GM19099 (cell line): ENCODE data around the gene SIAH3.

Experiments used
- POLR2A ChIP-seq: IDR thresholded peaks from 3 replicates; pipeline ENCODE4 v1.6.1; 2011; ENCODE audit warnings: low read depth; ENCODE audit not compliant: insufficient read length; ENCODE audit errors: extremely low read depth

The SIAH3 gene

GRCh38 chr13:45782327-45783045 lies 69.1 kb downstream of the SIAH3 start:
- TF ChIP-seq POLR2A = no peak

DNA sequence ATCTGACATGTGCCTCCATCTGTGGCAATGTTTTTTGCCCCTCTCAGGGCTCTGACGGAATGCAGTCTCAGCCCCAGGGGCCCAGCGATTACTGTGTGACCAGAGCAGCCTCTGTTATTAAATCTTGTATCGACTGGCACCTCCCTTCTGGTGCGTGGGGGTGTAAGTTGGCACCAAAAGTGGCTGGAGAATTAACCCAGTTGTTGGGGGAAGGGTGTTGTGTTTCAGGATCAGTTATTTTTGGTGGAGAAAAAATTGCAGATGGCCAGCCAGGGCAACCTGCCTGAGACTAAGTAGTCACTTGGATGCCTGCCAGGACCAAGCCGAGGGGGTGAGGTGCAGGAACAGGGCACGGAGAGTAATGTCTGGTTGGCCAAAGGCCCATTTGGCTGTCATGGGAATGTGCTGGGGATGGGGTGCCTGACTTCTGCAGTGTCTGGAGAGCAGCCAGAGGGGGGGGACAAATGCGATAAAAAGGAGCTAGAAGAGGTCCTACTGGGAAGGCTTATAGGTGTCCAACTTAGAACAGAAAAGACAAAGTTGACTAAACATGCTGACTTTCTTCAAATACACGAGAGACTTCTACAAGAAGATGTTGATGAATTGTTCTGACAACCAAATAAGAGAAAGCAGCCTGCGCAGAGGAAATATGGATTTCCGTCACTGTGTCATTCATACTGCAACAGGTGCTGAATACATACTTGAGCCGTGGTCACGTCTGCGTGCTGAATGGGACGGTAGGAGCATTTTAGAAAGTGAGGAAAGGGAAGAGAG lies 69.8 kb downstream of the SIAH3 start:
- no peak for TF ChIP-seq POLR2A

DNA sequence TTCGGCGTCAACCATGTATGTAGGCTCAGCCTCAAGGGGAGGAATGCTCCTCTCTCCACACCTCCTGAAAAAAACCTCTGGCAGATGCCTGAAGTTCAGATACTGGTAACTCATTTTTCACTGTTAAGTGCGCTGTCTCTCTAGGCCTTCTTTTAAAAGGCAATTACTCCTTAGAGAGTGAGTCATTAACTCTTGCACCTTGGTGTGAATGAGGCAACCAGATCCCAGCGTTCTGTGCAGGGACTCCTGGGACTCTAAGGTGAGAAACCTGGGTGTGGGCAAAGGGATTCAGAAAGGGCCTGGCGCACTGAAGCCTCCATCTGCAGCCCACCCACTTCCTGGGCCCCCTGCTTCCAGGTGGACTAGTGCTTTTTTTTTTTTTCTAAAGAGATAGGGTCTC lies 71.7 kb downstream of the SIAH3 start:
- TF ChIP-seq POLR2A = no peak

DNA sequence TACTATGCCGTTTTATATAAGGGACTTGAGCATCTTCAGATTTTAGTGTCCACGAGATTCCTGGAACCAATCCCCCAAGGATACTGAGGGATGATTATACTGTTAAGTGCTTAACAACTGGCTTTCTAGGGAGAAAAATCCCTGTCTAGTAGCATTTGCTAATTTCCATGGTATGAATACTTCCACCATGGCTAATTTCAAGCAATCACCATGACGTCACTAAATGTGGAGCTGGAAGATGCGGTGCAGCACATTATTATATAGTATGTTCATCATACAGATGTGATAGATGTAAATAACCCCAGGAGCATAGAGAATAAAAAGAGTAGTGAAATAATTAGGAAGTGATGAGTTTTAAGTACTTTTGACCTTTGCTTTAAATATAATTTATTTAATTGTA lies 72.7 kb downstream of the SIAH3 start:
- TF ChIP-seq POLR2A = no peak

- no peak for TF ChIP-seq POLR2A
Measured at GRCh38 chr13:45776748-45777147, 74.8 kb downstream of the SIAH3 start.

DNA sequence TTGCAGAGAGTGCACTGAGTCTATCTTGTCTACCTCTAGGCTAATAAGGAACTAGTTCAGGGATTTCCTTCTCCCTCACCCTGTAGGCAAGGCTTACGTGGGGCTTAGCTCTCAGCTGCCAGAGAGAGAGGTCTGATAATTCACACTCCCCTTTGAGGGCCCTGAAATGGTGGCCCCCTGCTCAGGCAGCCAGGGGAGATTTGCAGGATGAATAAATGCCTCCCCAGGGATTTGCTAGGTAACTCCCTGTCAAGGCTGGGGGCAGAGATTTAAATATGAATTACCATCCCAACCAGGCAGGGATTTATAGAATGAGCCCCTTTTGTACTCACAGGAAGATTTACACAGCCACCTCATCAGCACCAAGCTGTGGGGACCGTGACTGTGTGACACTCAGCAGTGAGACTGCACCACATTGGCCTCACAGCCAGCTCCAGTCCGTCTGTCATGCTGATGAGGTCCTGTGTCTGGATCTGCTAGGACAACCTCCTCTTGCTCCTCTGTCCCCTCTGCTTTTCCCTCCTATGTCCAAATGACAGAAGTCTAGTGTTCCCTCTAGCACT lies 76.1 kb downstream of the SIAH3 start:
- TF ChIP-seq POLR2A = no peak

DNA sequence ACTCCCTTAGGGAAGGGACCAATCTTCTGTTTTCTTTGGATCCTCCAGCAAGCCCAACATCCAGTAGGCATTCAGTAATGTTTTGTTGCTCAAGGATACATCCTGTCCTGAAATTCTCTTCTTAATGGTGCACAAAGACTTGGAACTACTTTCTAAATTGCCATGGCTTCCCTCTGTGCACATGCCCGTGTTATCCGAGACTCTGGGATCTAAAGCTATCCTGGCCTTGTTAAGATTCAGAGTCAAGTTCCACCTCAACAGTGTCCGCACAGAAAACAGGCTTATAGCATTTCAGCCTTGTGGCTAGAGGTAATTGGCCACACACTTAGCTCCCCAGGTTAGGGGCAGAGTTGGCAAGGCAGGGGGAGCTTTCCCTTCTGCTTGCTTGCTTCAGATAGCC lies 77.6 kb downstream of the SIAH3 start:
- no peak for TF ChIP-seq POLR2A

- no peak for TF ChIP-seq POLR2A
Measured at GRCh38 chr13:45773236-45773635, 78.3 kb downstream of the SIAH3 start.

GRCh38 chr13:45770886-45771285 lies 80.7 kb downstream of the SIAH3 start:
- no peak for TF ChIP-seq POLR2A

- TF ChIP-seq POLR2A = no peak
Measured at GRCh38 chr13:45768656-45769479, 82.7 kb downstream of the SIAH3 start.

DNA sequence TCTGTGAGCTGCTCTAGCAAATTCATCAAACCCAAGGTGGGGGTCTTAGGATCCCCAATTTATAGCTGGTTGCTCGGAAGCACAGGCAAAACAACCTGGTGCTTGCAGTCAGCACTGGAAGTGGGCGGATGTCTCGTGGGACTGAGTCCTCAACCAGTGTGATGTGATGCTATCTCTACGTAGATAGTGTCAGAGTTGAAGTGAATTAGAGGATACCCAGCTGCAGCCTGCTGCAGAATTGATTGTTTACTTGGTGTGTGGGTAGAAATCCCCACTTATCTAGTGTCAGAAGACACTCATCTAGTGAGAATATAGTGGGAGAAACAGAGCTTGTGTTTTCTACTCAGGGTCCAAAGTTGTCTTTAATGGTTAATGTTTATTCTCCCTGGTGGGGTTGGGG lies 86.1 kb downstream of the SIAH3 start:
- TF ChIP-seq POLR2A = no peak

- no peak for TF ChIP-seq POLR2A
Measured at GRCh38 chr13:45763419-45763818, 88.1 kb downstream of the SIAH3 start.

GRCh38 chr13:45752510-45752909 lies 99.0 kb downstream of the SIAH3 start:
- no peak for TF ChIP-seq POLR2A

- no peak for TF ChIP-seq POLR2A
Measured at GRCh38 chr13:45751885-45752284, 99.7 kb downstream of the SIAH3 start.

DNA sequence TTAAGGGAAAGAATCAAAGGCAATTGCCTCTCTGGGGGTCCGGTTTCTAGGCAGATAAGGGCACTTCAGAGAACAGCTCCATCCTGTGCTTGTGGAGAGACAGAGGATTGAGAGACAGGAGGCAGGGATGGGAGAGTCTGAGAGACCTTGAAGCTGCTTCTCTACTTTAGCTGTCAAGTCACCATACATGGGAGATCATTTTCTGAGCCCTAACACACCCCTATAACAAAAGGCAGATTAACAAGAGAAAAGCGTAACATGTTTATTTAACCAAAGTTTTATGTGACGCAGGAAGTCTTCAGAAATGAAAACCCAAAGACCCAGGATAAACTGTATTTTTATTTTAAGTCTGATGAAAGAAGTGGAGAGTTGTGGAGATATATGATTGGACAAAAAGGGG lies 101.0 kb downstream of the SIAH3 start:
- TF ChIP-seq POLR2A = no peak
